HG02870 (cell line): ENCODE data around the gene NUP50.
"Not testable (repeated sequence)": the region's sequence is repeated elsewhere in the genome, so short reads cannot be mapped to it uniquely, and the experiment has no call there.

ENCODE experiments used
- ATAC-seq: cut with Tn5 transposase; IDR thresholded peaks from one replicate; pipeline ENCODE4 v1.9.1; 2021; ENCODE audit warnings: mild to moderate bottlenecking, moderate library complexity; ENCODE audit not compliant: unreplicated experiment

NUP50 gene

GRCh38 chr22:45159652-45160462, 3.9 kb upstream of the NUP50 start:
- ATAC-seq, result no peak

DNA sequence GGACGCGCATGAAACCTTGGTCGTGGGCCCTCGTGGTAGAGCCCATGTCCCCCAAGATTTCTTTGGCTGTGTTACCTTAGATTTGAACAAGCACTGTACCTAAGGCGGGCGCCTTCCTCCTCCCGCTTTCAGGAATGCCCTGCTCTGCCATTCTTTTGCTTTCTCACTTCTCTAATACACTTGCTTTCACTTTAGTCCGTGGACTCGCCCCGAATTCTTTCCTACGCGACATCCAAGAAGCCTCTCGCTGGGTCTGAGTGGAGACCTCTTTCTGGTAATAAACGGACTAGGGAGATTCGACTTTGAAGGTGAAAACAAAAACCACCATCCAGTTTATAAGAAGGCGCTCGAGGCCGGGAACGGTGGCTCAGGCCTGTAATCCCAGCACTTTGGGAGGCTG, 1.2 kb upstream of the NUP50 start:
- no peak for ATAC-seq

- no peak for ATAC-seq
Measured at GRCh38 chr22:45163099-45163450, 650 bp upstream of the NUP50 start.

DNA sequence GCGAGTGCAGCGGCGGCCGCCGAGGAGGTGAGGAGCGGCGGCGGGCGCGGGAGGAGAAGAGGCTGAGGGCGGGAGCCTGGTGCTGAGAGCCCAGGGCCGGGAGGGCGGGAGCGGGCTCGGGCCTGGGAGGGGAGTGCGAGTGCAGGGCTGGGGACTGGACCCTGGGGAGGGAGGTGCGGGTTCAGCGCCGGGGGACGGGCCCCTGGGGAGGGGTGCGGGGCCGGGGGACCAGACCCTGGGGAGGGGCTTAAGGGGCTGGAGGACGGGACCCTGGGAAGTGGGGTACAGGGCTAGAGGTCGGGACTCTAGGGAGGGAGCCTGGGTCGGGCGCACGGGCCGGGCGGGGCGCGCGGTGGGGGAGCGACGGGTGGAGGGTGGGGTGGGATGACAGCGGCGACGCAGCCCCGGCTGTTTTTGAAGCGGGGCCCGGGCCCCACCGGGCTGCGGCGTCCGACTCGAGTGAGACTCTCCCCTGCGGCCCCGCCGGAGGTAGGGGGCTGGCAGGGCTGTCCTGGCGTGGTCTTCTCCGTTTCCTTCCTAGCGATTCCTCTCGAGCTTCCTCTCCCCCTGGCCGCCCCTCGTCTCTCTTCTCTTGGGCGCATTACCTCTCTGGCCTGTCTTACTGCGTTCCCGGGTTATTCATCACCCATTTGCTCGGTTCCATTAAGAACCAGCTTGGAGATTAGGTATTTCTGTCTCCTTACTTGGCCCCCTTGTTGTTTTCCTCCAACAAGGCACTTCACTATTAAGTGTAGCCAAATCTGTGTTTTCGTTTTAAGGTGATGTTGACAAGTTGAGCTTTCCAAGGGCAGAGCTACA, 754 bp downstream of the NUP50 start:
- peak; percentile 16 for ATAC-seq

- ATAC-seq, result no peak
Measured at GRCh38 chr22:45166932-45167331, 3.2 kb downstream of the NUP50 start.

DNA sequence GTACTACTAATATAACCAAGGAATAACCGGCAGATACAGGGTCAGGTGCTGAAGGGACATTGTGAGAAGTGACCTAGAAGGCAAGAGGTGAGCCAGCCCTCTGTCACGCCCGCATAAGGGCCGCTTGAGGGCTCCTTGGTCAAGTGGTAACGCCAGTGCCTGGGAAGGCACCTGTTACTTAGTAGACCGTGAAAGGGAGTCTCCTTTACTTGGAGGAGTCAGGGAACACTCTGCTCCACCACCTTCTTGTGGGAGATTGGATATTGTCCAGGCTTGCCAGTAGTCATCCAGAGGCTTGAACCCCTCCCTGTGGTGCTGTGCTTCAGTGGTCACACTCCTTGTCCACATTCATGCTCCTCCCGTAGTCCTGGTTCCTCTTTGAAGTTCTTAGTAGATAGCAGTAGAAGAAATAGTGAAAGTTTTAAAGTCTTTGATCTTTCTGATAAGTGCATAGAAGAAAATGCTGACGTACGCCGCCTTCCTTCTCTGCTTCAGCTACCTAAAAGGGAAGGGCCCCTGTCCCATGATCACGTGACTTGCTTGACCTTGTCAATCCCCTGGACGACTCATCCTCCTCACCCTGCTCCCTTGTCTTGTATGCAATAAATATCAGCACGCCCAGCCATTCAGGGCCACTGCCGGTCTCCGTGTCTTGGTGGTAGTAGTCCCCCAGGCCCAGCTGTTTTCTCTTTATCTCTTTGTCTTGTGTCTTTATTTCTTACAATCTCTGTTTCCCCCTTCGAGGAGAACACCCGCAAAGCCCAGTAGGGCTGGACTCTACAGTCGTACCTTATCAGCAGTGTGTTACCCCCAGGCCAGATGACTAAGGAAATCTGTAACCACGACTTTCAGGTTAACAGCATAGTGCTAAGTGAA, 6.1 kb downstream of the NUP50 start:
- no peak for ATAC-seq

DNA sequence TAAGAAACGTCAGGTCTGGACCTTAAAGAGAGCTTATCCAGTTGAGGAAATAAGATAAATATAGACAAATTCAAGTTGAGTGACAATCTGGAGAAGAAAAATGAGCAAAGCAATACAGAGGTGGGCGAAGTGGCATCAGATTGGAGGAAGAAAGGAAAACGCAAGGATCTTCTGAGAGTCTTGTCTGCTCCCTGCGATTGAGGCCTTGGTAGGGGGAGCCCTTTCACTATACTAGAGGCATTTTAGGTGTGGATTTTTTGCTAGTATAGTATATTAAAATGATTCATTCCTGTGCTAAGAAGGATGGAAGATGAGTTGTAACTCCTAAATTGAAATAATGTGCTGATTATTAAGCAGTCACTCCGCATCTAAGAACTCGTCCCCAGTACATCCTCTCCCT, 8.1 kb downstream of the NUP50 start:
- ATAC-seq, result no peak

- no peak for ATAC-seq
Measured at GRCh38 chr22:45172881-45173585, 9.3 kb downstream of the NUP50 start.

DNA sequence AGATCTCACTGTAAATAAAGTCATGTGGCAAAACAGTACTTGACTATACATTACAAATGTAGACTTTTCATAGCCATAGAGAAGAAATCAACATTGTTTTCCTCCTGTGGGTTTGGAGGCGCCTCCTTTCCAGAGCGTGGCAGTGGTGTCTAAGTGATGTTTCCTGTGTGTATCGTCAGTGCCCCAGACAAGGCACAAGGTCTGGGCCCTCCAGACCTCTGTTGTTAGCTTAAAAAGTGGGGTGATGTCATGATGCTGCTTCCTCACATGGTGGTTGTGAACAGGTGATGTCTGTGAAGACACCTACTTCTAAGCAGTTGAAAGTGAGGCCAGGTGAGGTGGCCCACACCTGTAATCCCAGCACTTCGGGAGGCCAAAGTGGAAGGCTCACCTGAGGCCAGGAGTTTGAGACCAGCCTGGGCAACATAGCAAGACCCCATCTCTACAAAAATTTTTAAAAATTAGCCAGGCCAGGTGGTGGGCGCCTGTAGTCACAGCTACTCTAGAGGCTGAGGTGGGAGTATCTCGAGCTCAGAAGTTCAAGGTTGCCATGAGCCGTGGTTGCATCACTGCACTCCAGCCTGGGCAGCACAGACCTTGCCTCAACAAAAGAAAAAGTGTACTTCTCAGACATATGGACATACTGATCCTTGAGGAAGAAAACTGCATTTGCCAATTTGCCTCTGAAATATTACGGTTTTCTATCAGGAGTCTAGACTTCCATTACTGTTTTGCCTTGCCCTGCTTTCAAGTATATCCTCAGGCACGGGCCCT, 15.7 kb downstream of the NUP50 start:
- no peak for ATAC-seq

- ATAC-seq, result no peak
Measured at GRCh38 chr22:45180146-45180679, 16.5 kb downstream of the NUP50 start.

DNA sequence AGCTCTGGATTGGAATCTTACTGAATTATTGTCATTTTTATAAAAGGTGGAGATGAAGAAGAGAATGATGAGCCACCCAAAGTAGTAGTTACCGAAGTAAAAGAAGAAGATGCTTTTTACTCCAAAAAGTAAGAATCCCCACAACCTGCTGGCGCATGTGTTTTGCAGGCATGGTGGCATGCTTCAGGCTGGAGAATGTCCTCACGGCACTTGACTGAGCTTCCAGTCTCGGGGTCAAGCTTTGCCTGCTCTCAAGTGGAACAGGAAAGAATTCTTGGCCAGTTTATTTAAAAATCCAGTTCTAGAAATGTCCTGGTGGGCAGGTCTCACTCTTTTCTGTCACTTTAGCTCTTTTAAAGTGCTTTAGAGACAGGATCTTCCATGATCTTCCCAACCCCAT, 17.5 kb downstream of the NUP50 start:
- ATAC-seq, result no peak

GRCh38 chr22:45181766-45182165, 18.0 kb downstream of the NUP50 start:
- ATAC-seq, result no peak

DNA sequence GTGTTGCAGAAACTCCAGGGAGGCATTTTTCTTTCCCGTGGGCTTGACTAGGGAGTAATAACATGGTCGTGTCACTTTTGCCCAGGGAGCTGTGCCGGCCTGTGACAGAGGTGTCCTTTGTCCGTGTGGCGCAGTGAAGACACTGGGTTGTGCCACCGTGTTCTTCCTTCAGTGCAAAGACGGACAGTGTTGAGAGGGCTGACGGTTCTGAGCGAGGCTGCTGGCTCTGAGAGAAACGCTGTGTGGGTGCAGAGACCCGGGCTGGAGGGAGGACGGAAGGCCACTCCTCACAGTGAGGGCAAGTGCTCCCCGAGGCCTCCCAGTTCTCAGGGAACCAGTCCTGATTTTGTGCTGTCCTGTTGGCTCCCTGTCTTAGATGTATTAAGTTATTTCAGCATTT, 20.2 kb downstream of the NUP50 start:
- ATAC-seq, result no peak

DNA sequence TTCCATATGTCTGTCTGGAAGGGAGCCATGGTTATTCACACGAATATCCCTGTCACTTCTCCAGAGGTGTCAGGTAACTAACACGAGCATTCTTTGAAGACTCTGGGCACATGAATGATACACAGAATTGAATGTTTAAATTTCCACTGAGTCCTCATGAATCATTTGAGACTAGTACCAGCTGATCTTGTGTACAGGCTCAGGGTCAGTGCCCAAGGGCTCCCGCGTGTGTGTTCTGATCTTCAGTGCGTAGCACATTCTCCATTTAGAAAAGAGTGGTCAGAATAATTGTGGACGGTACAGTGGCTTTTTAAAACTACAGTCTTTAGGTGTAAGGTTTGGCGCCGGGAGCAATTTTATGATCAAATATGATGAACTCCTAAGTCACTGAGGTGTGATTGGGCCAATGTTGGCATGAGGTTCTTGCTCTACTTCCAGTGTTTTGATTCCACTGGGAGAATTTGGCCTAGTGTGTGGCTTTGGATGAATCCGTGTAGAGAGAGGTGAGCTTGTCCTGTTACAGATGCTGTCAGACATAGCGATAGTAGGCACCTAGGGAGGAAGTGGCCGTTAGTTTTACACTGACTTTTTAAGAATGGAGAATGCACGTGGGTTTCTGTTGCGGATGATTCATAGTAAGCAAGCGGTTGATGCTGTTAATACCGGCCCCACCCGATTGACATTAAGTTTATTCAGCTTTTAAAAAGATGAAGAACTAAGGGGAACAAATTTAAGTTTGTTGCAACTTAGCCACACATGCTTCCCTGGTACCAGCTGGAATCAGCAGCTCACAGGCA, 22.2 kb downstream of the NUP50 start:
- no peak for ATAC-seq

DNA sequence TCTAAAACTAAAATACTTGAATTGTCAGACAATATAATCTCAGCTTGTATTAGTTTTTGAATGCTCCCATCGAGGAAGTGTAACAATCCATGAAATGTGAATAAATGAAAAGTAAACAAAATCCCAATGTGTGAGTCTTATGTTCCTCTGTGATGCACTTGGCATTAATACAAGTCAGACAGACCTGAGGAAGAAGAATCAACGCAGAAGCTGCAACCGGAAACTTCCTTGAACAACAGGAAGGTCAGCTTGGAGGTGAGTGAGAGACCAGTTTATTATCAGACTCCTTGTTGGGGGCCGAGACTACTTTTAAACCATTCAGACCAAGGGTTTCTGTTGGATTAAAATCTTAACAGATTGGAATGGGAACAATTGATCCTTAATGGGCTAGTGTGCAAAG, 24.2 kb downstream of the NUP50 start:
- no peak for ATAC-seq

- ATAC-seq, result no peak
Measured at GRCh38 chr22:45188779-45189178, 25.1 kb downstream of the NUP50 start.

DNA sequence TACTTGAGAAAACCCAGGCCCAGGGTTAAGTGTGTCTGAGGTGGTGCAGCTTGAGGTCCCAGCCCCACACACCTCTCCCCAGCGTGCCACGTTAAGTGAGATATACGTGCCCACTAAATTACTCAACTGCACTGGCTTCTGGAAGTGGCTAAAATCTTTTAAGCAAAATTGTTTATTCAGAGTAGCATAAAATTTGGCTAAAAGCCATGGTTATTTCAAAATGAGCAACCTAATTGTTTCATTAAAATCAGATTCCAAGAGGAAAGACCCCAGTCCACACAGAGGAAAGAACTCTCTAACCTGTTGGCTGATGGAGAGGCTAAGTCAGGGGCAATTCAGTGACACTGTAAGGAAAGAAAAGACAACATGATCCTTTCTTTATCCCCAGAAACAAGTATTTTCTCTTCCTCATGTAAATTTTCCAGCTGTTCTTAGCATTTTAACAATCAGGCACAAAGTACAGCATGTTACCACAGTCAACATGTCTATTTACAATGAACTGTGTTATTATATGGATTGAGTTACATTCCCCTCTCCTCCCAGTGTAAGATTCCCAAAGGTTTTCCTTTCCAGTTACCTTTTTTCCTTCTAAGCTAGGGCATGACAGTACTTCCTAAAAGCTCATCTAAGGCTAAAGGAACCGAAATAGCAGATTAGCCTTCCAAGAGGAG, 26.6 kb downstream of the NUP50 start:
- ATAC-seq, result no peak

DNA sequence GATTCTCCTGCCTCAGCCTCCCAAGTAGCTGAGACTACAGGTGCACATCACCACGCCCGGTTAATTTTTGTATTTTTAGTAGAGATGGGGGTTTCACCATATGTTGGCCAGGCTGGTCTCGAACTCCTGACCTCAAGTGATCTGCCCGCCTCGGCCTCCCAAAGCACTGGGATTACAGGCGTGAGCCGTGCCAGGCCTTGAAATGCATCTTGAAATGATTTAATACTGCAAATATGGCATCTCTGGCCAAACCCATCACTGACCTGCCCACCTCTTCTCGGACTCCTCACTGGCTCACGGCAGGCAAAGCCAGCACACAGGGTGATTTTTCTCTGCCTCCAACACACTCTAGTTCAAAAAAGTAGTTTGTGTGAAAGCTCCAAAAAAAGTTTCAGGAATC, 28.0 kb downstream of the NUP50 start:
- not testable (repeated sequence) for ATAC-seq
